ENCODE results near the gene CDC123.
"Not testable (repeated sequence)": the region's sequence is repeated elsewhere in the genome, so short reads cannot be mapped to it uniquely, and the experiment has no call there.

CDC123 gene

GRCh38 chr10:12200850-12201249, 4.9 kb downstream of the CDC123 start:
- in situ Hi-C loops (cut with MboI; ENCODE audit: low sequenced_read_pairs) = no loop called here
- DNase-seq (ENCODE audit: low spot score in 2 of 2) = no peak
- Histone ChIP-seq H3K9me3 (no peaks in the 10 kb centered on the region), H3K4me3 (no peak overlapping the region), H3K27me3 (ENCODE audit: low read depth) (no peaks in the 10 kb centered on the region), H3K4me1 (peaks cover 4% of the 10 kb centered on the region), H3K36me3 (replicated peaks) (peaks cover 63% of the 10 kb centered on the region)

DNA sequence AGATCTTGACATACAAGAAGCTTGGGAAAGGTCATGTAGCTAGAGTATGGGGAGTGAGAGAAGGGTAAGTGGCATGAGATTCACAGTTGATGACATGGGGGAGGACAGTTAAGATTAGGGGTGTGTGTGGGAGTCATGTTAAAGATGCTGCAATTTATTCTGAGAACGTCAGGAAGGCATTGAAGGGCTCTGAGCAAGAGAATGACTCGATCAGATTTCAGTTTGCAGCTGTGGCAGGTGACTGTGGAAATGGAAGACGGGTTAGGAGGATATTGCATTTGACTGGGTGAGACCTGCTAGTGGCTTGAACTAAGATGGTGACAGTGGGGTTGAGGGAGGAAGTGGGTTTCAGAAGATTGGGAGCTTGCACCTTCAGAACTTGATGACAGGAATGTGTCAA, 5.6 kb downstream of the CDC123 start:
- peaks cover 4% of the 10 kb centered on the region for H3K4me1 ChIP-seq
- H3K27me3 ChIP-seq (ENCODE audit: low read depth) = no peaks in the 10 kb centered on the region
- no peak for DNase-seq (ENCODE audit: low spot score in 2 of 2)
- H3K36me3 ChIP-seq (replicated peaks) = peaks cover 63% of the 10 kb centered on the region
- H3K4me3 ChIP-seq = no peak overlapping the region
- in situ Hi-C loops (cut with MboI; ENCODE audit: low sequenced_read_pairs) = no loop called here
- no peaks in the 10 kb centered on the region for H3K9me3 ChIP-seq

- H3K27me3 ChIP-seq (ENCODE audit: low read depth) = no peaks in the 10 kb centered on the region
- peaks cover 64% of the 10 kb centered on the region for H3K36me3 ChIP-seq (replicated peaks)
- peaks cover 4% of the 10 kb centered on the region for H3K4me1 ChIP-seq
- H3K9me3 ChIP-seq = no peaks in the 10 kb centered on the region
- H3K4me3 ChIP-seq = no peak overlapping the region
- DNase-seq (ENCODE audit: low spot score in 2 of 2) = no peak
- in situ Hi-C loops (cut with MboI; ENCODE audit: low sequenced_read_pairs) = no loop called here
Observed at GRCh38 chr10:12202226-12202625, 6.2 kb downstream of the CDC123 start.

- H3K9me3 ChIP-seq = no peaks in the 10 kb centered on the region
- H3K27me3 ChIP-seq (ENCODE audit: low read depth) = no peaks in the 10 kb centered on the region
- no peak overlapping the region for H3K4me3 ChIP-seq
- no peaks in the 10 kb centered on the region for H3K4me1 ChIP-seq
- peaks cover 74% of the 10 kb centered on the region for H3K36me3 ChIP-seq (replicated peaks)
- in situ Hi-C loops (cut with MboI; ENCODE audit: low sequenced_read_pairs) = no loop called here
- DNase-seq (ENCODE audit: low spot score in 2 of 2) = no peak
Observed at GRCh38 chr10:12205082-12205481, 9.1 kb downstream of the CDC123 start.

DNA sequence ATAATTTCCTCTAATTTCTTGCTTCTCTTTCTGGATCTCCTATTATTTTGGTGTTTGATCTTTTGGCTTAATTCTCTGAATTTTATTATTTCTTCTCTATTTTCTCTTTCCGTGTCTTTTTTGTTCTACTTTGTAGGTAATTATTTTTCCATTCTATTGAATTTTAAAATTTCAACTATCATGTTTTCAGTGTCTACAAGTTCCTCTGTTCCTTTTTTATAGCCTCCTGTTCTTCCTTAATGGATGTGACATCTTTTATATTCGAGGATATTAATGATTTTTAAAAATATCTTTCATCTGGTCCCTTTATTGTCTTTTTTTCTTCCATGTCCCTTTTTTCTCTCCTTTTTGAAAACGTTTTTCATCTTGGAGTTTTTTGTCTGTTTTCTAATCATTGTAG, 11.1 kb downstream of the CDC123 start:
- H3K9me3 ChIP-seq = no peaks in the 10 kb centered on the region
- no peak for DNase-seq (ENCODE audit: low spot score in 2 of 2)
- in situ Hi-C loops (cut with MboI; ENCODE audit: low sequenced_read_pairs) = no loop called here
- H3K4me3 ChIP-seq = no peak overlapping the region
- peaks cover 70% of the 10 kb centered on the region for H3K36me3 ChIP-seq (replicated peaks)
- H3K27me3 ChIP-seq (ENCODE audit: low read depth) = no peaks in the 10 kb centered on the region
- H3K4me1 ChIP-seq = peaks cover 7% of the 10 kb centered on the region

GRCh38 chr10:12208460-12208859, 12.5 kb downstream of the CDC123 start:
- H3K27me3 ChIP-seq (ENCODE audit: low read depth) = no peaks in the 10 kb centered on the region
- in situ Hi-C loops (cut with MboI; ENCODE audit: low sequenced_read_pairs) = no loop called here

DNA sequence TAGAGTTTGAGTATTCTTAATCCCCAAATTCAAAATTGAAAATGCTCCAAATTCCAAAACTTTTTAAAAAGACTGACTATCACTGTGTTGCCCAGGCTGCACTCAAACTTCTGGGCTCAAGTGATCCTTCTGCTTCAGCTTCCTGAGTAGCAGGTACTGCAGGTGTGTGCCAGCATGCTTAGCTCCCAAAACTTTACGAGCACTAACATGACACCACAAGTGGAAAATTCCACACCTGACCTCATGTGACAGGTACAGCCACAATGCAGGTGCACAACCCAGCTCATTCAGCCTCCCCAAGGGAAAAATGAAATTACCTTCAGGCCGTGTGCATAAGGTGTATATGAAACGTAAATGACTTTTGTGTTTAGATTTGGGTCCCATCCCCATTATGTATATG, 16.5 kb downstream of the CDC123 start:
- H3K9me3 ChIP-seq = no peaks in the 10 kb centered on the region
- H3K4me1 ChIP-seq = peaks cover 14% of the 10 kb centered on the region
- H3K27me3 ChIP-seq (ENCODE audit: low read depth) = no peaks in the 10 kb centered on the region
- in situ Hi-C loops (cut with MboI; ENCODE audit: low sequenced_read_pairs) = no loop called here
- no peak for DNase-seq (ENCODE audit: low spot score in 2 of 2)
- H3K36me3 ChIP-seq (replicated peaks) = peaks cover 73% of the 10 kb centered on the region
- H3K4me3 ChIP-seq = no peak overlapping the region

More at GRCh38 chr10:12208460-12208859, 12.5 kb downstream of the CDC123 start:
- peaks cover 7% of the 10 kb centered on the region for H3K4me1 ChIP-seq
- no peak for DNase-seq (ENCODE audit: low spot score in 2 of 2)
- no peaks in the 10 kb centered on the region for H3K9me3 ChIP-seq
- H3K36me3 ChIP-seq (replicated peaks) = peaks cover 63% of the 10 kb centered on the region
- H3K4me3 ChIP-seq = no peak overlapping the region

- Histone ChIP-seq H3K27me3 (ENCODE audit: low read depth) (no peaks in the 10 kb centered on the region), H3K9me3 (no peaks in the 10 kb centered on the region), H3K4me3 (no peak overlapping the region), H3K36me3 (replicated peaks) (peaks cover 71% of the 10 kb centered on the region), H3K4me1 (peaks cover 14% of the 10 kb centered on the region)
- DNase-seq (ENCODE audit: low spot score in 2 of 2) = no peak
- in situ Hi-C loops (cut with MboI; ENCODE audit: low sequenced_read_pairs) = no loop called here
Observed at GRCh38 chr10:12213621-12214020, 17.6 kb downstream of the CDC123 start.

DNA sequence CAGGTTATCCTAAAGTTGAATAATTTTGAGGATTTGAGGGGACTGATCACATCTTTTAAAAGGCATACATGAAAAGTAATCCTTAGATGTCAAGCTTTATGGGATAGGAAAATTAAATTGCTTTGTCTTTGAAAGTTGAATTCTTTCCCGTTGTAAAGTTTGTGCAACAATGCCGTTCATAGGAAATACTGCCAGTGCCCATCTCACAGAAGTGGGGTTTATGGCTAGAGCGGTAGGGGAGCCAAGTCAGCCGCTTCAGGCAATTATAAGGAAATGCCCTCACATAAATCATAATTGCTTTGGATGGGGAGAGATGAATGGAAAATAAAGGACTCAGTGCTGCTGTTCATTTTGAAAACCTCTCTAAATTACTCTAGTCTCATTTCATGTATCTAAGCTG, 18.1 kb downstream of the CDC123 start:
- Histone ChIP-seq H3K4me3 (no peak overlapping the region), H3K36me3 (replicated peaks) (peaks cover 71% of the 10 kb centered on the region), H3K9me3 (no peaks in the 10 kb centered on the region), H3K27me3 (ENCODE audit: low read depth) (no peaks in the 10 kb centered on the region), H3K4me1 (peaks cover 14% of the 10 kb centered on the region)
- no peak for DNase-seq (ENCODE audit: low spot score in 2 of 2)
- in situ Hi-C loops (cut with MboI; ENCODE audit: low sequenced_read_pairs) = no loop called here

DNA sequence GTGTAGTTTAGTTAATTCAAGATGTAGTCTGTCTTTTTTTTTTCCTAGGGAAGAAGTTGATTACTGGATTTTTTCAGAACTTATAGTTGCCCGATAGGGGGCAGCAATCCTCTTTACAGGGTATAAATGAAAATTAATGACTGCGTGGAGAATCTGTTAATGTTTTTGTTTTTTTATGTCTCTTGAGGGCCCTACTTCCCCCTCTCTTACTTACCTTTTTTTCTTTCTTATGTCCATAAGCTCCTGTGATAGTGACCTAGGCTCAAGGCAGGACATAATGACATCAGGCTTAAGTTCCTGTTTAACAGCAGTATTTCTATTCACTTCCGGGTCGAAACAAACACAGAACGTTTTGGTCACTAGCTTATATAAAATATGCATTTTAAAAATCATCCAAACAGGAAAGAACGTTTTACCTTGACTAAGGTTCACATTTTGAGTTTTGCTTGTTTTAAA, 18.8 kb downstream of the CDC123 start:
- Histone ChIP-seq H3K27me3 (ENCODE audit: low read depth) (no peaks in the 10 kb centered on the region), H3K36me3 (replicated peaks) (peaks cover 70% of the 10 kb centered on the region), H3K4me1 (peaks cover 14% of the 10 kb centered on the region), H3K9me3 (no peaks in the 10 kb centered on the region), H3K4me3 (no peak overlapping the region)
- peak; percentile 44 to 69 for DNase-seq (ENCODE audit: low spot score in 2 of 2)
- in situ Hi-C loops (cut with MboI; ENCODE audit: low sequenced_read_pairs) = no loop called here

- no peak for DNase-seq (ENCODE audit: low spot score in 2 of 2)
- H3K9me3 ChIP-seq = no peaks in the 10 kb centered on the region
- peaks cover 60% of the 10 kb centered on the region for H3K36me3 ChIP-seq (replicated peaks)
- in situ Hi-C loops (cut with MboI; ENCODE audit: low sequenced_read_pairs) = no loop called here
- peaks cover 7% of the 10 kb centered on the region for H3K4me1 ChIP-seq
- no peaks in the 10 kb centered on the region for H3K27me3 ChIP-seq (ENCODE audit: low read depth)
- no peak overlapping the region for H3K4me3 ChIP-seq
Observed at GRCh38 chr10:12218991-12219390, 23.0 kb downstream of the CDC123 start.

DNA sequence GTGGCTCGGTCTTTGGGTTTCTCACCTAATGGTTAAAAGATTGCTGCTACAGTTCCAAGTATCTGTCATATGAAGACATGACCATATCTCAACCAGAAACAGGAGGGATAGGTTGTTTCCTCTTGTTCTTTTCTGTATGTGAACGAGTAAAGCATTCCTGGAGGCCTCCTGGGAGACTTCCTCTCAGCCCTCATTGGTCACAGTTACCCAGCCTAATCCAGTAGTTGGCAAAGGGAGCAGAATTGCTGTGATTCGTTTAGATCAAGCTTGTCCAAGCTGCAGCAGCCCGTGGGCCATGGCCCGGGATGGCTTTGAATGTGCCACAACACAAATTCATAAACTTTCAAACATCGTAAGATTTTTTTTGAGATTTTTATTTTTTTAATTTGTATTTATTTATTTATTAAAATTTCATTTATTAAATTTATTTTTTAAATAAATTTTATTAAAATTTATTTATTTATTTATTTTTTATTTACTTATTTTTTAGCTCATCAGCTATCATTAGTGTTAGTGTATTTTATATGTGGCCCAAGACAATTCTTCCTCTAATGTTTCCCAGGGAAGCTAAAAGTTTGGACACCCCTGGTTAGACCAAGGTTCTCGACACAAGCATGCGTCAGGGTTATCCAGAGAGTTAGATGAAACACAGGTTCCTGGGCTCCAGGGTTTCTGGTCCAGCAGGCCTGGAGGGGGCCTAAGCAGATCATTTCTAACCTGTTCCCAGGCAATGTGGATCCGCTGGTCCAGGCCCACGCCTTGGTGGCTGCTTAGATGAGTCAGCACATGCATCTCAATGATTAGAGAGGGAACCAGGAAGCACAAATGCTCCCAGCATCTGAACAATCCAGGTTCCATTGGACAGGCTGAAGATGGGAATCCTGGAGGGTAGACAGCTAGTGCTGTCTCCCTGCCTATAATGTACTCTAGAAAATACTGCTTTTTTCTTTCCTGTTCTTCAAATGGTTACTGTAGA, 25.6 kb downstream of the CDC123 start:
- Histone ChIP-seq H3K36me3 (replicated peaks) (peaks cover 63% of the 10 kb centered on the region), H3K9me3 (no peaks in the 10 kb centered on the region), H3K4me3 (no peak overlapping the region), H3K27me3 (ENCODE audit: low read depth) (no peaks in the 10 kb centered on the region), H3K4me1 (no peaks in the 10 kb centered on the region)
- DNase-seq (ENCODE audit: low spot score in 2 of 2) = no peak
- in situ Hi-C loops (cut with MboI; ENCODE audit: low sequenced_read_pairs) = no loop called here

- H3K36me3 ChIP-seq (replicated peaks) = peaks cover 48% of the 10 kb centered on the region
- H3K4me1 ChIP-seq = no peaks in the 10 kb centered on the region
- no peaks in the 10 kb centered on the region for H3K9me3 ChIP-seq
- no peak for DNase-seq (ENCODE audit: low spot score in 2 of 2)
- H3K27me3 ChIP-seq (ENCODE audit: low read depth) = no peaks in the 10 kb centered on the region
- in situ Hi-C loops (cut with MboI; ENCODE audit: low sequenced_read_pairs) = no loop called here
- H3K4me3 ChIP-seq = no peak overlapping the region
Observed at GRCh38 chr10:12225444-12225843, 29.5 kb downstream of the CDC123 start.

- H3K4me1 ChIP-seq; in situ Hi-C loops (cut with MboI; ENCODE audit: low sequenced_read_pairs); DNase-seq (ENCODE audit: low spot score in 2 of 2); H3K27me3 ChIP-seq (ENCODE audit: low read depth); H3K4me3 ChIP-seq; H3K9me3 ChIP-seq: not testable (repeated sequence)
- peaks cover 50% of the 10 kb centered on the region for H3K36me3 ChIP-seq (replicated peaks)
Observed at GRCh38 chr10:12226438-12226837, 30.4 kb downstream of the CDC123 start.
